GM12878 (cell line): Measurements from ENCODE around the gene GINS1. TPM values are rescaled to one million over a fixed set of nuclear protein-coding genes. Genes with fewer than 3 reads are reported as not detected.

Experiments used
- E2F8 ChIP-seq: fragments of 450-650 bp; IDR thresholded peaks from 2 replicates; pipeline ENCODE4 v1.6.1; 2018; ENCODE audit warnings: mild to moderate bottlenecking, low read depth, moderate library complexity; ENCODE audit not compliant: partially characterized antibody
- EP300 ChIP-seq, 2 experiments: fragments of 150-350 bp in 1 of 2; IDR thresholded peaks; 2 replicates each; pipeline ENCODE4 v1.6.1; 2011 to 2012; ENCODE audit warnings: low read depth in 2 of 2, low read length in 2 of 2, borderline replicate concordance in 1 of 2, improper control_type of control experiment in 1 of 2, inconsistent platforms in 1 of 2; ENCODE audit not compliant: control insufficient read depth in 1 of 2
- ESRRA ChIP-seq: IDR thresholded peaks from 2 replicates; pipeline ENCODE4 v1.6.1; 2012; ENCODE audit warnings: mild to moderate bottlenecking, low read length, improper control_type of control experiment
- GABPA ChIP-seq: IDR thresholded peaks from 2 replicates; pipeline ENCODE4 v1.6.1; 2014; ENCODE audit warnings: antibody characterized with exemption, low read depth, mild to moderate bottlenecking, inconsistent platforms
- IRF4 ChIP-seq: IDR thresholded peaks from 2 replicates; pipeline ENCODE4 v1.6.1; 2011; ENCODE audit warnings: low read depth, low read length
- JUNB ChIP-seq: IDR thresholded peaks from 2 replicates; pipeline ENCODE4 v1.6.1; 2016; ENCODE audit warnings: antibody characterized with exemption, mild to moderate bottlenecking
- NR2C1 ChIP-seq: fragments of 450-650 bp; IDR thresholded peaks from 2 replicates; pipeline ENCODE4 v1.6.1; 2017; ENCODE audit warnings: antibody characterized with exemption, mild to moderate bottlenecking, moderate library complexity
- PAX5 ChIP-seq: IDR thresholded peaks from 2 replicates; pipeline ENCODE4 v1.6.1; 2011; ENCODE audit warnings: low read depth, low read length, borderline replicate concordance
- RBBP5 ChIP-seq: fragments of 200-600 bp; sonication (generic); conservative IDR thresholded peaks from 2 replicates; pipeline ENCODE4 v1.6.1; 2016
- STAT3 ChIP-seq: IDR thresholded peaks from 2 replicates; pipeline ENCODE4 v1.6.1; 2011; ENCODE audit warnings: low read depth, low read length, improper control_type of control experiment
- TAF1 ChIP-seq: IDR thresholded peaks from 2 replicates; pipeline ENCODE4 v1.6.1; 2011; ENCODE audit warnings: mild to moderate bottlenecking, low read depth, low read length, borderline replicate concordance
- ZBED1 ChIP-seq: IDR thresholded peaks from 2 replicates; pipeline ENCODE4 v1.6.1; 2016; ENCODE audit warnings: borderline replicate concordance
- ZBTB11 ChIP-seq: fragments of 450-650 bp; formaldehyde crosslinking; IDR thresholded peaks from 2 replicates; pipeline ENCODE4 v1.5.0; 2022; ENCODE audit warnings: mild to moderate bottlenecking, missing genetic modification characterization
- ZBTB4 ChIP-seq: fragments of 450-650 bp; formaldehyde crosslinking; IDR thresholded peaks from 2 replicates; pipeline ENCODE4 v1.4.0; 2022; ENCODE audit warnings: mild to moderate bottlenecking, moderate library complexity
- polyA plus RNA-seq, 11 experiments: library from polyadenylated mRNA; depleted of rRNA in 4 of 11; unstranded in 6 of 11; stranded (reverse) in 5 of 11; fragments of >200 nt; fragmentation: Nextera tagmentation in 4 of 11; fragmentation: Illumina TruSeq in 1 of 11; extraction: Ambion mirVana in 4 of 11; extraction: Trizol in 1 of 11; gene quantifications; 1 replicate in 1 of 11; 2 replicates in 10 of 11; pipeline versions ENCODE4 v1.2.1 to v1.2.3, GENCODE V29; 2011 to 2016; ENCODE audit warnings: inconsistent platforms in 2 of 11, missing spikeins in 2 of 11, low read depth in 1 of 11
- total RNA-seq, 4 experiments: library from RNA; depleted of rRNA in 3 of 4; stranded (reverse); fragments of >200 nt in 3 of 4; fragmentation: Illumina TruSeq in 1 of 4; extraction: Trizol in 1 of 4; gene quantifications; 2 replicates each; pipeline versions ENCODE4 v1.2.1 to v1.2.3, GENCODE V29; 2013 to 2021
- TF ChIP-seq, protein P1 (sequence below): fragments of 450-650 bp; IDR thresholded peaks from 2 replicates; pipeline ENCODE4 v1.6.1; 2016; ENCODE audit warnings: mild to moderate bottlenecking, moderate library complexity, borderline replicate concordance

Gene GINS1
- total and polyA plus RNA-seq, 10 of the 15 experiments (the other 5 are each of a cell fraction or from before 2014, with no cell fraction given), result 13.0 to 44.6 (median 30.3) TPM

DNA sequence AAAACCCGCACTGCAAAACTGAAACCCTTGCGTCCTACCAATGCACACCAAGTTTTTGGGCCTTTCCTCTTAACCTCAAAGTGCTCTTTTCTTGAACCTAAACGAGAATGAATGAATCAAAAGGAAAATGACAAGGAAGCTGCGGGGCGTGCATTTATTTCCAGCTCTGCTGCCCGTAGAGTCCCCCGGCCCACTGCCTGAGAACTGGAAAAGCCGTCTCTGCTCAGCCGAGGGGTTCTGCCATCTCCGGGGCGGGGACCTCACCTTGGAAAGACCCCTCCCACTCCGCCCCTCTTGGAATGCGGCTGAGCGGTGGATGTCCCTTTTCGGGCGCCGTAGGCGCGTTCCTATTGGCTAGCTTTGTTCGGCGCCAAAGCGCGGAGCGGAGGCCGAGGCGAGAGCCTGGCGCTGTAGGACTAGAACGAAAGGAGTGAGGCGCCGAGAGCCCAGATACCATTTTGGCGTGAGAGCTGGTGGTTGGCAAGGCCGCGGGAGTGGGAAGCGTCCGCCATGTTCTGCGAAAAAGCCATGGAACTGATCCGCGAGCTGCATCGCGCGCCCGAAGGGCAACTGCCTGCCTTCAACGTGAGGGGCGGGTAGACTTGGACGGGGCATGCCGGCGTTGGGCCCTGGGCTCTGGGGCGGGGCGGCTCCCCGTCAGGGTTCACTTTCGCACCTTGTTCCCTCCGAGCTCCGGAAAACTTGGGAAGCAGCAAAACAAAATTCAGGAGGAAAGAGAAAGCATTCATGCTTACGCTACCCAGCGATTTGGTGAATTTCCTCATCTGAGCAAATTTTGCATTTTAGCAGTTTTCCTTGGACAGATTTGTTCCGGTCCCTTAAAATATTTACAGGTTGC is at the start of gene GINS1 (continued):
- TF ChIP-seq RBBP5 (no peak), TAF1 (peak; percentile 81), JUNB (0 out of 2 replicates have a peak, but pooled peaks have one; percentile 14), PAX5 (no peak), GABPA (no peak), NR2C1 (no peak), ZBED1 (no peak), ZBTB4 (CRISPR knock-in tag) (no peak), ESRRA (no peak), STAT3 (no peak), E2F8 (peak; percentile 35), EP300 (IDR thresholded peaks at IDR 0.05; ENCODE audit: borderline replicate concordance in 1 of 2, control insufficient read depth in 1 of 2, low read depth in 2 of 2, low read length in 2 of 2) (no peak), IRF4 (0 out of 2 replicates have a peak, but pooled peaks have one; percentile 16), ZBTB11 (CRISPR knock-in tag) (no peak)
- TF ChIP-seq, protein P1, sequence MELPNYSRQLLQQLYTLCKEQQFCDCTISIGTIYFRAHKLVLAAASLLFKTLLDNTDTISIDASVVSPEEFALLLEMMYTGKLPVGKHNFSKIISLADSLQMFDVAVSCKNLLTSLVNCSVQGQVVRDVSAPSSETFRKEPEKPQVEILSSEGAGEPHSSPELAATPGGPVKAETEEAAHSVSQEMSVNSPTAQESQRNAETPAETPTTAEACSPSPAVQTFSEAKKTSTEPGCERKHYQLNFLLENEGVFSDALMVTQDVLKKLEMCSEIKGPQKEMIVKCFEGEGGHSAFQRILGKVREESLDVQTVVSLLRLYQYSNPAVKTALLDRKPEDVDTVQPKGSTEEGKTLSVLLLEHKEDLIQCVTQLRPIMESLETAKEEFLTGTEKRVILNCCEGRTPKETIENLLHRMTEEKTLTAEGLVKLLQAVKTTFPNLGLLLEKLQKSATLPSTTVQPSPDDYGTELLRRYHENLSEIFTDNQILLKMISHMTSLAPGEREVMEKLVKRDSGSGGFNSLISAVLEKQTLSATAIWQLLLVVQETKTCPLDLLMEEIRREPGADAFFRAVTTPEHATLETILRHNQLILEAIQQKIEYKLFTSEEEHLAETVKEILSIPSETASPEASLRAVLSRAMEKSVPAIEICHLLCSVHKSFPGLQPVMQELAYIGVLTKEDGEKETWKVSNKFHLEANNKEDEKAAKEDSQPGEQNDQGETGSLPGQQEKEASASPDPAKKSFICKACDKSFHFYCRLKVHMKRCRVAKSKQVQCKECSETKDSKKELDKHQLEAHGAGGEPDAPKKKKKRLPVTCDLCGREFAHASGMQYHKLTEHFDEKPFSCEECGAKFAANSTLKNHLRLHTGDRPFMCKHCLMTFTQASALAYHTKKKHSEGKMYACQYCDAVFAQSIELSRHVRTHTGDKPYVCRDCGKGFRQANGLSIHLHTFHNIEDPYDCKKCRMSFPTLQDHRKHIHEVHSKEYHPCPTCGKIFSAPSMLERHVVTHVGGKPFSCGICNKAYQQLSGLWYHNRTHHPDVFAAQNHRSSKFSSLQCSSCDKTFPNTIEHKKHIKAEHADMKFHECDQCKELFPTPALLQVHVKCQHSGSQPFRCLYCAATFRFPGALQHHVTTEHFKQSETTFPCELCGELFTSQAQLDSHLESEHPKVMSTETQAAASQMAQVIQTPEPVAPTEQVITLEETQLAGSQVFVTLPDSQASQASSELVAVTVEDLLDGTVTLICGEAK, result no peak
